HCT116 (cell line): ENCODE data around the gene CIZ1. TPM values are rescaled to one million over a fixed set of nuclear protein-coding genes. Genes with fewer than 3 reads are reported as not detected.

Experiments used
- ATAC-seq: fragments of 200-7000 bp; cut with Tn5 transposase; 2 replicates; pipeline ENCODE4 v1.9.1; 2020; ENCODE audit warnings: mild to moderate bottlenecking, moderate library complexity
- BruUV-seq: library from RNA; stranded (reverse); fragments of 400-500 nt; replicated peaks from 2 replicates; lab custom pipeline; 2021; lab: Mats Ljungman, UMichigan
- CTCF ChIA-PET: fragments of 300-600 bp; sonication (Branson Sonifier 250); formaldehyde crosslinking; loops from one replicate; lab custom pipeline; 2021; ENCODE audit warnings: antibody characterized with exemption; lab: Charles Lee
- POLR2A ChIA-PET: fragments of 300-600, 350-600 bp; sonication (Branson Sonifier 250); formaldehyde crosslinking; loops from one replicate; lab custom pipeline; 2021; ENCODE audit warnings: antibody characterized with exemption; lab: Charles Lee
- RAD21 ChIA-PET, 2 experiments: fragments of 300-600 bp; sonication (Branson Sonifier 250); formaldehyde crosslinking; loops; one replicate each; lab custom pipeline; 2023; ENCODE audit warnings: low total read pairs in 2 of 2; ENCODE audit not compliant: uncharacterized antibody in 2 of 2, unreplicated experiment in 2 of 2, low non-redundant PET in 1 of 2; lab: Charles Lee
- DNase-seq: peaks from one replicate; pipeline ENCODE4 v3.0.0-alpha.2; 2010; ENCODE audit warnings: low read depth, low spot score
- H2AFZ ChIP-seq: fragments of 200-600 bp; shearing (Covaris generic), sonication (generic); 2 replicates; pipeline ENCODE4 v1.6.1; 2017; ENCODE audit warnings: low read depth, mixed run types, mixed read lengths, antibody characterized with exemption, low read length; ENCODE audit not compliant: poor library complexity, severe bottlenecking
- H3K27ac ChIP-seq: 2 replicates; pipeline ENCODE4 v1.5.1; 2012; ENCODE audit warnings: low read depth, low read length
- H3K27me3 ChIP-seq: fragments of 200-600 bp; sonication (generic); 2 replicates; pipeline ENCODE4 v1.6.1; 2016; ENCODE audit warnings: mixed run types, low read length, mixed read lengths; ENCODE audit not compliant: insufficient read depth
- H3K36me3 ChIP-seq, 2 experiments: fragments of 200-500 bp in 1 of 2; fragments of 200-600 bp in 1 of 2; sonication (Bioruptor generic) in 1 of 2; sonication (generic) in 1 of 2; 2 replicates each; pipeline versions ENCODE4 v1.5.1 to v1.6.1; 2014 to 2016; ENCODE audit warnings: low read length in 2 of 2, inconsistent platforms in 1 of 2, mixed read lengths in 1 of 2, mixed run types in 1 of 2; ENCODE audit not compliant: insufficient read depth in 2 of 2, control insufficient read depth in 1 of 2
- H3K4me1 ChIP-seq, 2 experiments: fragments of 200-600 bp in 1 of 2; sonication (generic) in 1 of 2; 2 replicates each; pipeline versions ENCODE4 v1.5.1 to v1.6.1; 2012 to 2017; ENCODE audit warnings: low read length in 2 of 2, inconsistent platforms in 1 of 2, mild to moderate bottlenecking in 1 of 2, mixed read lengths in 1 of 2, mixed run types in 1 of 2, moderate library complexity in 1 of 2; ENCODE audit not compliant: insufficient read depth in 2 of 2, control insufficient read depth in 1 of 2
- H3K4me2 ChIP-seq: fragments of 200-600 bp; sonication (generic); 2 replicates; pipeline ENCODE4 v1.6.1; 2017; ENCODE audit warnings: mixed run types, low read length, mixed read lengths
- H3K4me3 ChIP-seq, 2 experiments: fragments of 200-600 bp in 1 of 2; sonication (generic) in 1 of 2; replicated peaks in 1 of 2; 2 replicates each; pipeline ENCODE4 v1.5.1; 2011 to 2016; ENCODE audit warnings: low read length in 2 of 2, control low read depth in 1 of 2, low read depth in 1 of 2, mild to moderate bottlenecking in 1 of 2, mixed read lengths in 1 of 2, mixed run types in 1 of 2
- H3K79me2 ChIP-seq: fragments of 200-600 bp; sonication (generic); 2 replicates; pipeline ENCODE4 v1.6.1; 2017; ENCODE audit warnings: mild to moderate bottlenecking, mixed run types, low read length, moderate library complexity, mixed read lengths; ENCODE audit not compliant: insufficient read depth
- H3K9ac ChIP-seq: fragments of 200-600 bp; sonication (generic); 2 replicates; pipeline ENCODE4 v1.6.1; 2016; ENCODE audit warnings: low read length, mixed read lengths
- H3K9me2 ChIP-seq: fragments of 200-600 bp; sonication (generic), shearing (Covaris generic); 2 replicates; pipeline ENCODE4 v1.6.1; 2017; ENCODE audit warnings: mixed run types, mild to moderate bottlenecking, moderate library complexity; ENCODE audit not compliant: insufficient read depth
- H3K9me3 ChIP-seq, 2 experiments: fragments of 200-500 bp in 1 of 2; fragments of 200-600 bp in 1 of 2; sonication (Bioruptor generic) in 1 of 2; sonication (generic) in 1 of 2; 2 replicates each; pipeline ENCODE4 v1.6.1; 2014 to 2017; ENCODE audit warnings: low read length in 2 of 2, mixed read lengths in 2 of 2, inconsistent platforms in 1 of 2, low read depth in 1 of 2, mild to moderate bottlenecking in 1 of 2, mixed run types in 1 of 2, moderate library complexity in 1 of 2; ENCODE audit not compliant: control insufficient read depth in 1 of 2, insufficient read depth in 1 of 2
- H4K20me1 ChIP-seq: fragments of 200-600 bp; sonication (generic), shearing (Covaris generic); 2 replicates; pipeline ENCODE4 v1.6.1; 2017; ENCODE audit warnings: mixed run types, mild to moderate bottlenecking, moderate library complexity; ENCODE audit not compliant: insufficient read depth
- CBX3 ChIP-seq: IDR thresholded peaks from 2 replicates; pipeline ENCODE4 v1.6.1; 2012; ENCODE audit warnings: low read depth
- CTCF ChIP-seq, 3 experiments: fragments of 200-600 bp in 1 of 3; sonication (generic) in 1 of 3; IDR thresholded peaks in 2 of 3; conservative IDR thresholded peaks in 1 of 3; 2 replicates each; pipeline ENCODE4 v1.5.1; 2012 to 2017; ENCODE audit warnings: low read depth in 2 of 3, low read length in 2 of 3, antibody characterized with exemption in 1 of 3, borderline replicate concordance in 1 of 3, control low read depth in 1 of 3, mild to moderate bottlenecking in 1 of 3, mixed read lengths in 1 of 3, mixed run types in 1 of 3, moderate library complexity in 1 of 3; ENCODE audit not compliant: insufficient read depth in 1 of 3
- EGR1 ChIP-seq: IDR thresholded peaks from 2 replicates; pipeline ENCODE4 v1.6.1; 2012; ENCODE audit warnings: low read depth
- ELF1 ChIP-seq: IDR thresholded peaks from 2 replicates; pipeline ENCODE4 v1.6.1; 2012; ENCODE audit warnings: low read depth, borderline replicate concordance
- EZH2 ChIP-seq: fragments of 200-600 bp; sonication (generic); IDR thresholded peaks from 2 replicates; pipeline ENCODE4 v1.6.1; 2017; ENCODE audit warnings: antibody characterized with exemption, mixed run types
- EZH2phosphoT487 ChIP-seq: fragments of 200-600 bp; IDR thresholded peaks from 2 replicates; pipeline ENCODE4 v1.6.1; 2018; ENCODE audit warnings: antibody characterized with exemption, borderline replicate concordance
- FOSL1 ChIP-seq: IDR thresholded peaks from 2 replicates; pipeline ENCODE4 v1.6.1; 2012; ENCODE audit warnings: low read depth
- JUND ChIP-seq: IDR thresholded peaks from 2 replicates; pipeline ENCODE4 v1.6.1; 2012
- MAX ChIP-seq: IDR thresholded peaks from 2 replicates; pipeline ENCODE4 v1.6.1; 2012
- POLR2A ChIP-seq: IDR thresholded peaks from 2 replicates; pipeline ENCODE4 v1.7.0; 2011; ENCODE audit warnings: borderline replicate concordance; ENCODE audit not compliant: insufficient read depth, insufficient read length; ENCODE audit errors: extremely low read depth
- RAD21 ChIP-seq: IDR thresholded peaks from 2 replicates; pipeline ENCODE4 v1.6.1; 2012; ENCODE audit warnings: low read depth, mild to moderate bottlenecking
- REST ChIP-seq: IDR thresholded peaks from 2 replicates; pipeline ENCODE4 v1.6.1; 2012; ENCODE audit warnings: low read depth
- SIN3A ChIP-seq: IDR thresholded peaks from 2 replicates; pipeline ENCODE4 v1.6.1; 2012; ENCODE audit warnings: low read depth
- SP1 ChIP-seq: IDR thresholded peaks from 2 replicates; pipeline ENCODE4 v1.6.1; 2012; ENCODE audit warnings: low read depth
- TCF7L2 ChIP-seq: IDR thresholded peaks from 2 replicates; pipeline ENCODE4 v1.7.0; 2011; ENCODE audit warnings: borderline replicate concordance, inconsistent platforms; ENCODE audit not compliant: insufficient read depth, insufficient read length; ENCODE audit errors: extremely low read depth
- YY1 ChIP-seq: IDR thresholded peaks from 2 replicates; pipeline ENCODE4 v1.6.1; 2011; ENCODE audit warnings: low read length, low read depth, moderate library complexity, mild to moderate bottlenecking; ENCODE audit not compliant: insufficient replicate concordance; ENCODE audit errors: extremely low read depth
- ZBTB33 ChIP-seq: IDR thresholded peaks from 2 replicates; pipeline ENCODE4 v1.6.1; 2011; ENCODE audit warnings: mild to moderate bottlenecking, low read length, moderate library complexity; ENCODE audit not compliant: insufficient replicate concordance; ENCODE audit errors: extremely low read depth
- ZNF274 ChIP-seq: fragments of 200-500 bp; sonication (Bioruptor generic); IDR thresholded peaks from 2 replicates; pipeline ENCODE4 v1.6.1; 2014; ENCODE audit warnings: mild to moderate bottlenecking, low read depth, low read length, inconsistent platforms
- intact Hi-C: fragments of 100-400 bp; cut with micrococcal nuclease; formaldehyde crosslinking; loops from 2 replicates; pipeline ENCODE4 v1.10.0; 2022
- total RNA-seq: library from RNA; stranded (reverse); gene quantifications from one replicate; pipeline ENCODE4 v1.2.1, GENCODE V29; 2021; ENCODE audit not compliant: unreplicated experiment

Gene CIZ1
- total RNA-seq, 1 experiment from 2014 or later: 144 TPM

GRCh38 chr9:128233817-128234406 is 42.5 kb upstream of the CIZ1 start:
- no peak overlapping the region for H3K4me2 ChIP-seq
- CTCF ChIA-PET: no interaction called here
- H3K27ac ChIP-seq: no peak overlapping the region
- POLR2A ChIA-PET: no interaction called here
- no peaks in the 10 kb centered on the region for H3K79me2 ChIP-seq
- H2AFZ ChIP-seq: no peak overlapping the region
- intact Hi-C loops: no loop called here
- H3K9me2 ChIP-seq: no peaks in the 10 kb centered on the region
- RAD21 ChIA-PET: no interaction called here
- H3K4me1 ChIP-seq: no peaks in the 10 kb centered on the region
- ATAC-seq (no peak), DNase-seq (no peak)
- no peaks in the 10 kb centered on the region for H3K9me3 ChIP-seq
- TF ChIP-seq SIN3A: no peak
- TF ChIP-seq CBX3: no peak
- no peak for TF ChIP-seq ZNF274
- TF ChIP-seq SP1: no peak
- TF ChIP-seq EZH2: no peak
- no peak for TF ChIP-seq YY1
- TF ChIP-seq JUND: no peak
- TF ChIP-seq POLR2A: no peak
- no peak for TF ChIP-seq REST
- TF ChIP-seq RAD21: no peak
- TF ChIP-seq CTCF (IDR thresholded peaks at IDR 0.05 in 2 of 3, conservative IDR thresholded peaks at IDR 0.05 in 1 of 3; ENCODE audit: borderline replicate concordance in 1 of 3, insufficient read depth in 1 of 3, low read depth in 2 of 3, low read length in 2 of 3): no peak
- TF ChIP-seq EZH2phosphoT487: no peak
- no peak for TF ChIP-seq EGR1
- no peak for TF ChIP-seq ZBTB33
- TF ChIP-seq FOSL1: no peak
- no peak for TF ChIP-seq MAX
- no peak for TF ChIP-seq ELF1
- no peak for TF ChIP-seq TCF7L2
- no peaks in the 10 kb centered on the region for H3K27me3 ChIP-seq
- no peaks in the 10 kb centered on the region for H3K36me3 ChIP-seq
- H3K4me3 ChIP-seq: no peak overlapping the region
- no TSS peak for BruUV-seq
- no peaks in the 10 kb centered on the region for H4K20me1 ChIP-seq
- H3K9ac ChIP-seq: no peak overlapping the region
